ENCODE results near the gene RAB29. TPM values are rescaled to one million over a fixed set of nuclear protein-coding genes. Genes with fewer than 3 reads are reported as not detected.

RAB29 gene
- total and polyA plus RNA-seq, 2 donors (not counting 1 experiment from before 2014, with no cell fraction given), result 51.7 to 61.4 TPM

- H3K9ac ChIP-seq (ENCODE audit: low read length), result no peak overlapping the region
Observed at GRCh38 chr1:205800981-205801703, 25.9 kb upstream of the RAB29 start.

DNA sequence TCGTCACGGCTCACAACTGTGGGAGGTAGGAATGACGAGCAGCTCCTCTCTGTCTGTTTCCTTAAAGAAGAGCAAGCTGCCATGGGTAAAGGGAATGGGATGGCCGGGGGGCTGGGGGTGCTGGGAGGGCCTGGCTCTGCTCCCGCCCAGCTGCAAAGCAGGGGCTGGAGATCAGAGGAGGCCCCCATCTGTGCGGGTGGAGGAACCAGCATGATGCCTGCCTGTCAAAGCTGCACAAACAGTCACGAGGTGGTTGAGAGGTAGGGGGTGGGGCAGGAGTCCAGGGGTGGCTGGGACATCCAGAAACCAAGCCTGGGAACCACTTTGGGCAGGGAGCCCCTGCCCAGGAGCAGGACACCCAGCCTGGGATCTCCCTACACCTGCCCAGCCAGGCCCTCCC, 25.1 kb upstream of the RAB29 start:
- Mint-ChIP-seq H3K4me3 (no peak overlapping the region), H3K27me3 (no peaks in the 10 kb centered on the region), H3K9me3 (ENCODE audit: insufficient read depth) (no peaks in the 10 kb centered on the region), H3K4me1 (peaks cover 13% of the 10 kb centered on the region), H3K27ac (no peak overlapping the region)
- no peak overlapping the region for H3K9ac ChIP-seq (ENCODE audit: low read length)
- TF ChIP-seq EZH2 (IDR thresholded peaks at IDR 0.05; ENCODE audit: borderline replicate concordance, insufficient read depth, low read depth, low read length, poor library complexity, severe bottlenecking), result no peak
- TF ChIP-seq, protein P1, sequence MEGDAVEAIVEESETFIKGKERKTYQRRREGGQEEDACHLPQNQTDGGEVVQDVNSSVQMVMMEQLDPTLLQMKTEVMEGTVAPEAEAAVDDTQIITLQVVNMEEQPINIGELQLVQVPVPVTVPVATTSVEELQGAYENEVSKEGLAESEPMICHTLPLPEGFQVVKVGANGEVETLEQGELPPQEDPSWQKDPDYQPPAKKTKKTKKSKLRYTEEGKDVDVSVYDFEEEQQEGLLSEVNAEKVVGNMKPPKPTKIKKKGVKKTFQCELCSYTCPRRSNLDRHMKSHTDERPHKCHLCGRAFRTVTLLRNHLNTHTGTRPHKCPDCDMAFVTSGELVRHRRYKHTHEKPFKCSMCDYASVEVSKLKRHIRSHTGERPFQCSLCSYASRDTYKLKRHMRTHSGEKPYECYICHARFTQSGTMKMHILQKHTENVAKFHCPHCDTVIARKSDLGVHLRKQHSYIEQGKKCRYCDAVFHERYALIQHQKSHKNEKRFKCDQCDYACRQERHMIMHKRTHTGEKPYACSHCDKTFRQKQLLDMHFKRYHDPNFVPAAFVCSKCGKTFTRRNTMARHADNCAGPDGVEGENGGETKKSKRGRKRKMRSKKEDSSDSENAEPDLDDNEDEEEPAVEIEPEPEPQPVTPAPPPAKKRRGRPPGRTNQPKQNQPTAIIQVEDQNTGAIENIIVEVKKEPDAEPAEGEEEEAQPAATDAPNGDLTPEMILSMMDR (IDR thresholded peaks at IDR 0.05), result no peak
- no peaks in the 10 kb centered on the region for H3K9me3 ChIP-seq (ENCODE audit: control extremely low read depth in 1 of 3, control insufficient read depth in 2 of 3, insufficient read depth in 1 of 3, low read length in 2 of 3)
- POLR2A ChIA-PET, result no interaction called here
- H3K4me3 ChIP-seq (ENCODE audit: control extremely low read depth in 1 of 5, extremely low read depth in 1 of 5, insufficient read depth in 1 of 5, low read depth in 2 of 5, low read length in 4 of 5), result no peak overlapping the region
- peaks cover 0 to 43% of the 10 kb centered on the region in 2 experiments for H3K36me3 ChIP-seq (replicated peaks in 1 of 2; ENCODE audit: control extremely low read depth in 1 of 2, control insufficient read depth in 1 of 2, extremely low read depth in 1 of 2, insufficient read depth in 2 of 2, low read length in 1 of 2)
- no peak overlapping the region for H3K4me2 ChIP-seq (replicated peaks; ENCODE audit: low read depth, low read length, poor library complexity, severe bottlenecking)
- H3K79me2 ChIP-seq (ENCODE audit: control insufficient read depth, insufficient read depth, low read length), result peaks cover 16% of the 10 kb centered on the region
- CTCF ChIA-PET, result interaction anchor here (1.5 kb wide), 1 partner anchor 177 kb away, joined by 4 read pairs; no protein-coding TSS in a partner anchor
- H4K20me1 ChIP-seq (ENCODE audit: control insufficient read depth, insufficient read depth, low read length, poor library complexity, severe bottlenecking), result peaks cover 8% of the 10 kb centered on the region
- 96% methylated on average over 6 of the region's 7 CpGs for WGBS (ENCODE audit: insufficient coverage)
- ATAC-seq (ENCODE audit: low read depth) (no peak), DNase-seq (no peak)
- intact Hi-C loops (cut with micrococcal nuclease), result no loop called here
- no peak overlapping the region for H2AFZ ChIP-seq (ENCODE audit: insufficient read depth, low read depth, low read length, poor library complexity, severe bottlenecking)
- no peaks in the 10 kb centered on the region for H3K27me3 ChIP-seq (replicated peaks in 1 of 4; ENCODE audit: control extremely low read depth in 1 of 4, control insufficient read depth in 3 of 4, insufficient read depth in 4 of 4, low read length in 3 of 4)
- peaks cover 5 to 7% of the 10 kb centered on the region in 2 donors for H3K4me1 ChIP-seq (ENCODE audit: control insufficient read depth in 2 of 2, insufficient read depth in 2 of 2, low read length in 2 of 2)
- H3K27ac ChIP-seq (ENCODE audit: low read length in 2 of 2), result no peak overlapping the region

More at GRCh38 chr1:205800981-205801703, 25.9 kb upstream of the RAB29 start:
- H3K27ac ChIP-seq (ENCODE audit: low read length in 2 of 2), result no peak overlapping the region
- H4K20me1 ChIP-seq (ENCODE audit: control insufficient read depth, insufficient read depth, low read length, poor library complexity, severe bottlenecking), result peaks cover 8% of the 10 kb centered on the region
- no peak overlapping the region for H2AFZ ChIP-seq (ENCODE audit: insufficient read depth, low read depth, low read length, poor library complexity, severe bottlenecking)
- peaks cover 16% of the 10 kb centered on the region for H3K79me2 ChIP-seq (ENCODE audit: control insufficient read depth, insufficient read depth, low read length)
- H3K4me3 Mint-ChIP-seq, result no peak overlapping the region
- H3K9me3 ChIP-seq (ENCODE audit: control extremely low read depth in 1 of 3, control insufficient read depth in 2 of 3, insufficient read depth in 1 of 3, low read length in 2 of 3), result no peaks in the 10 kb centered on the region
- POLR2A ChIA-PET, result no interaction called here
- CTCF ChIA-PET, result interaction anchor here (1.5 to 1.9 kb wide), 2 partner anchors 9 to 176 kb away, joined by 4 to 5 read pairs; no protein-coding TSS in a partner anchor
- no peak for DNase-seq
- peaks cover 0 to 36% of the 10 kb centered on the region in 2 experiments for H3K36me3 ChIP-seq (replicated peaks in 1 of 2; ENCODE audit: control extremely low read depth in 1 of 2, control insufficient read depth in 1 of 2, extremely low read depth in 1 of 2, insufficient read depth in 2 of 2, low read length in 1 of 2)
- TF ChIP-seq EZH2 (IDR thresholded peaks at IDR 0.05; ENCODE audit: borderline replicate concordance, insufficient read depth, low read depth, low read length, poor library complexity, severe bottlenecking), result no peak
- TF ChIP-seq, protein P1 (IDR thresholded peaks at IDR 0.05), result no peak
- no peak for ATAC-seq (ENCODE audit: low read depth)
- H3K4me2 ChIP-seq (replicated peaks; ENCODE audit: low read depth, low read length, poor library complexity, severe bottlenecking), result no peak overlapping the region
- H3K9me3 Mint-ChIP-seq (ENCODE audit: insufficient read depth), result no peaks in the 10 kb centered on the region
- no peak overlapping the region for H3K27ac Mint-ChIP-seq
- H3K27me3 Mint-ChIP-seq, result no peaks in the 10 kb centered on the region
- peaks cover 12 to 14% of the 10 kb centered on the region in 2 donors for H3K4me1 ChIP-seq (ENCODE audit: control insufficient read depth in 2 of 2, insufficient read depth in 2 of 2, low read length in 2 of 2)
- 100% methylated on average over 2 of the region's 7 CpGs for WGBS (ENCODE audit: insufficient coverage)
- H3K27me3 ChIP-seq (replicated peaks in 1 of 4; ENCODE audit: control extremely low read depth in 1 of 4, control insufficient read depth in 3 of 4, insufficient read depth in 4 of 4, low read length in 3 of 4), result no peaks in the 10 kb centered on the region
- peaks cover 21% of the 10 kb centered on the region for H3K4me1 Mint-ChIP-seq
- no peak overlapping the region for H3K4me3 ChIP-seq (ENCODE audit: control extremely low read depth in 1 of 5, extremely low read depth in 1 of 5, insufficient read depth in 1 of 5, low read depth in 2 of 5, low read length in 4 of 5)
- intact Hi-C loops (cut with micrococcal nuclease), result no loop called here

Measured in B cell (primary cell).